T-helper 2 cell treated with Interferon-gamma antibody and Interleukin-4, amounts not matched to agents 5 μg/mL and 100 μg/mL, for 36 hours (primary cell): Measurements from ENCODE around the gene SMTNL2.
"Not testable (repeated sequence)": the region's sequence is repeated elsewhere in the genome, so short reads cannot be mapped to it uniquely, and the experiment has no call there.

Experiments
- DNase-seq: peaks from one replicate; pipeline ENCODE4 v3.0.0; 2021; ENCODE audit warnings: low spot score
- H3K27ac Mint-ChIP-seq: one replicate; pipeline ENCODE4 v1.8.0; 2021; ENCODE audit warnings: mild to moderate bottlenecking, mixed read lengths
- H3K27me3 Mint-ChIP-seq: one replicate; pipeline ENCODE4 v1.8.0; 2021; ENCODE audit warnings: low read depth, mixed read lengths
- H3K36me3 Mint-ChIP-seq: one replicate; pipeline ENCODE4 v1.8.0; 2021; ENCODE audit warnings: low read depth, mixed read lengths
- H3K4me1 Mint-ChIP-seq: one replicate; pipeline ENCODE4 v1.8.0; 2021; ENCODE audit warnings: low read depth, mixed read lengths
- H3K4me3 Mint-ChIP-seq: one replicate; pipeline ENCODE4 v1.8.0; 2022; ENCODE audit warnings: mild to moderate bottlenecking, moderate library complexity, mixed read lengths
- H3K9me3 Mint-ChIP-seq: one replicate; pipeline ENCODE4 v1.8.0; 2021; ENCODE audit warnings: mixed read lengths

Gene SMTNL2

DNA sequence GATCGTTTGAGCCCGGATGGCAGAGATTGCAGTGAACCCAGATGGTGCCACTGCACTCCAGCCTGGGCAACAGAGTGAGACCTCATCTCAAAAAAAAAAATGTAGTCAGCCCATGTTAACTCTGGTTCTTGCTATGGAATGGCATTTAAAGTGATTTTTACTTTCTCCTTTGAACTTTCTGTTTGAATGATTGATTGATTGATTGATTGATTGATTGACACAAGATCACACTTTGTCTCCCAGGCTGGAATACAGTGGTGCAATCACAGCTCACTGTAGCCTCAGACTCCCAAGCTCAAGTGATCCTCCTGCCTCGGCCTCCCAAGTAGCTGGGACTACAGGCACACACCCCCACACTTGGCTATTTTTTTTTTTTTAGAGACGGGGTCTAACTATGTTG, 17.0 kb downstream of the SMTNL2 start:
- no peak overlapping the region for H3K27ac Mint-ChIP-seq
- H3K36me3 Mint-ChIP-seq: no peaks in the 10 kb centered on the region
- H3K9me3 Mint-ChIP-seq: no peaks in the 10 kb centered on the region
- DNase-seq: no peak
- H3K4me1 Mint-ChIP-seq: no peaks in the 10 kb centered on the region
- no peaks in the 10 kb centered on the region for H3K27me3 Mint-ChIP-seq
- no peak overlapping the region for H3K4me3 Mint-ChIP-seq

DNA sequence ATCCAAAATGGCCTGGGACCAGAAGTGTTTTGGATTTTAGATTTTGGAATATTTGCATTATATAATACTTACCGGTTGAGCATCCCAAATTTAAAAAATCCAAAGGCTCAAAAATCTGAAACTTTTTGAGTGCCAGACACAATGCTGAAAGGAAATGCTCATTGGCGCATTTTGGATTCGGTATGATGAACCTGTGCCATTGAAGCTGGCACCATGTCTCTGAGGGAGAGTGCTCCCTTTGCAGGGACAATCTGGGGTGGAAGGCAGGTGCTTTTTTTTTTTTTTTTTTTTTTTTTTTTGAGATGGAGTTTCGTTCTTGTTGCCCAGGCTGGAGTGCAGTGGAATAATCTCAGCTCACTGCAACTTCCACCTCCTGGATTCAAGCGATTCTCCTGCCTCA, 17.7 kb downstream of the SMTNL2 start:
- Mint-ChIP-seq H3K27ac (no peak overlapping the region), H3K36me3 (no peaks in the 10 kb centered on the region), H3K27me3 (no peaks in the 10 kb centered on the region), H3K4me3 (no peak overlapping the region), H3K4me1 (no peaks in the 10 kb centered on the region), H3K9me3 (no peaks in the 10 kb centered on the region)
- DNase-seq: no peak

DNA sequence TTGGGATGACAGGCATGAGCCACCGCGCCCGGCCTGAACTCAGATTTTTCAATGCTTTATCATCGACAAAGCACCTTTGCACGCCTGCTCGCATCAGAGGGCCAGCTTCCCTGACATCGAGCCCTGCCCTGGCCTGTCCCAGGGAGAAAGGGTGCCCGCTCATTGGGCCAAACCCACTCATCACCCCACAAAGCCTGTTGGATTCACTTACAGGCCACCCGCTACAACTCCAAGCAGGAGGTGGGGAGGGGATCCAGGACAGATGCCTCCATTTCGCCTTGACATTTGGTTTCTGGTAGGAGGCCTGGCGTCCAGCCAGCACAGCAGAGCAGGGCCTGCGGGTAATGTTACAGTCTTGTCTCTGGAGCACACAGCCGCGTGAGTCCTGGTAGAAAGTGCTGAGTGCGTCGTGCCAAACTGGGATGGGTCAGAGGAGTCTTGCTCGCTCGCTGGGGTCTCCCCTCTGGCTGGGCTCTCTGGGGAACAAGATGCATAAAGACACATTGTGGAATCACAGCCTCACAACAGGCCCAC, 19.8 kb downstream of the SMTNL2 start:
- H3K4me3 Mint-ChIP-seq: no peak overlapping the region
- H3K4me1 Mint-ChIP-seq: no peaks in the 10 kb centered on the region
- peaks cover 15% of the 10 kb centered on the region for H3K27me3 Mint-ChIP-seq
- no peak overlapping the region for H3K27ac Mint-ChIP-seq
- no peaks in the 10 kb centered on the region for H3K36me3 Mint-ChIP-seq
- DNase-seq: no peak
- H3K9me3 Mint-ChIP-seq: no peaks in the 10 kb centered on the region

DNA sequence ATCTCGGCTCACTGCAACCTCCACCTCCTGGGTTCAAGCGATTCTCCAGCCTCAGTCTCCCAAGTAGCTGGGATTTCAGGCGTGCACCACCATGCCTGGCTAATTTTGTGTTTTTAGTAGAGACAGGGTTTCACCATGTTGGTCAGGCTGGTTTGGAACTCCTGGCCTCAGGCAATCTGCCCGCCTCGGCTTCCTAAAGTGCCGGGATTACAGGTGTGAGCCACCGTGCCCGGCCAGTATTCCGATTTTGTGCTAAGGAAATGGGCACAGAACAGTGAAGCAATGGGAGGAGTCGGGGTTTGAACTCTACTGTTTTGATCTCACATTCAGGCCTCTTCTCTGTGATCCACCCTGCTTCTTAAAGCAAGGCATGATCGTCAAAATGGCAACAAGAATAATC, 20.4 kb downstream of the SMTNL2 start:
- H3K27me3 Mint-ChIP-seq: peaks cover 20% of the 10 kb centered on the region
- H3K4me3 Mint-ChIP-seq, H3K36me3 Mint-ChIP-seq, DNase-seq, H3K27ac Mint-ChIP-seq, H3K4me1 Mint-ChIP-seq, H3K9me3 Mint-ChIP-seq: not testable (repeated sequence)

DNA sequence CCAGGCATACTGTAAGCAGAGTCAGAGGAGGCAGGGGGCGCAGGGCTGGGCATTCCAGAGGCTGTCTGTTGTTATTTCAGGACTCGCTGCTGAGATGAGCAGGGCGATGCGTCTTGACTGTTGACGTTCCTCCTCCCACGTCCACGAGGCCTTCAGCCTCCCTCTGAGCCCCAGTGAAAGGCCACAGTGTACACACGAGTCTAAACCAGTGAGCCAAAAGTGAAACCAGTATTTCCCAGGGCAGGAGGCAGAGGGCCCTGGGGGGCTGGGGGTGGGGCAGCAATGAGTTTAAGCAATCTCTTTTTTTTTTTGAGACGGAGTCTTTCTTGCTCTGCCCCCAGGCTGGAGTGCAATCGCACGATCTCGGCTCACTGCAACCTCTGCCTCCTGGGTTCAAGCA, 21.5 kb downstream of the SMTNL2 start:
- DNase-seq: no peak

DNA sequence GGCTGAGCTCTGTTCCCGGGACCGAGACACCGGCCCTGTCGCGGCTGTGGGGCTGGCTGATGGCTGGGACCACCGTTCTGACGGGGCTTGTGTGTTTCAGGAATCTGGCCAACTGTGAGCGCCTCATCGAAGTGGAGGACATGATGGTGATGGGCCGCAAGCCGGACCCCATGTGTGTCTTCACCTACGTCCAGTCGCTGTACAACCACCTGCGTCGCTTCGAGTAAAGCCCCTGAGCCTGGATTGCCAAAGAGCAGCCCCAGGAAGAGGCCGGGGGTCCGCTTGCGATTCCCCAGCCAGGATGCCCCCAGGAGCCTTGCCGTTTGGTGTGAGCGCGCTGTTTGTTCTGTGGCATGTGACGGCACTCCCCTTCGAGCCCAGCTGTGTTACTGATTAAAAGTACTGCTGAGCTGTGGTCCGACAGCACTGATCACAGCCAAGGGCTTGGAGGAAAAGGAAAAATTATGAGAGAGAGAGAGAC, 23.0 kb downstream of the SMTNL2 start:
- H3K4me3 Mint-ChIP-seq: no peak overlapping the region
- DNase-seq: no peak

More for the DNA sequence above, 21.5 kb downstream of the SMTNL2 start:
- no peaks in the 10 kb centered on the region for H3K36me3 Mint-ChIP-seq
- no peaks in the 10 kb centered on the region for H3K9me3 Mint-ChIP-seq
- no peak overlapping the region for H3K27ac Mint-ChIP-seq
- peaks cover 25% of the 10 kb centered on the region for H3K27me3 Mint-ChIP-seq
- H3K4me1 Mint-ChIP-seq: no peaks in the 10 kb centered on the region
- no peak overlapping the region for H3K4me3 Mint-ChIP-seq

GRCh38 chr17:4607773-4608187, 23.5 kb downstream of the SMTNL2 start:
- Mint-ChIP-seq H3K9me3 (no peaks in the 10 kb centered on the region), H3K4me1 (no peaks in the 10 kb centered on the region), H3K36me3 (no peaks in the 10 kb centered on the region), H3K27ac (no peak overlapping the region), H3K27me3 (peaks cover 25% of the 10 kb centered on the region), H3K4me3 (no peak overlapping the region)
- DNase-seq: no peak

More for the DNA sequence above, 23.0 kb downstream of the SMTNL2 start:
- no peaks in the 10 kb centered on the region for H3K9me3 Mint-ChIP-seq
- H3K27me3 Mint-ChIP-seq: peaks cover 25% of the 10 kb centered on the region
- no peaks in the 10 kb centered on the region for H3K36me3 Mint-ChIP-seq
- no peaks in the 10 kb centered on the region for H3K4me1 Mint-ChIP-seq
- H3K27ac Mint-ChIP-seq: no peak overlapping the region

GRCh38 chr17:4609761-4610160, 25.4 kb downstream of the SMTNL2 start:
- no peaks in the 10 kb centered on the region for H3K9me3 Mint-ChIP-seq
- DNase-seq: no peak
- H3K4me1 Mint-ChIP-seq: no peaks in the 10 kb centered on the region
- no peaks in the 10 kb centered on the region for H3K36me3 Mint-ChIP-seq
- H3K27ac Mint-ChIP-seq: no peak overlapping the region
- no peak overlapping the region for H3K4me3 Mint-ChIP-seq
- peaks cover 28% of the 10 kb centered on the region for H3K27me3 Mint-ChIP-seq

- no peaks in the 10 kb centered on the region for H3K36me3 Mint-ChIP-seq
- H3K4me3 Mint-ChIP-seq: no peak overlapping the region
- H3K4me1 Mint-ChIP-seq: no peaks in the 10 kb centered on the region
- H3K27me3 Mint-ChIP-seq: peaks cover 28% of the 10 kb centered on the region
- H3K27ac Mint-ChIP-seq: no peak overlapping the region
- H3K9me3 Mint-ChIP-seq: no peaks in the 10 kb centered on the region
- no peak for DNase-seq
These were observed 25.8 kb downstream of the SMTNL2 start for GRCh38 chr17:4610162-4610561.

- Mint-ChIP-seq H3K4me1 (no peaks in the 10 kb centered on the region), H3K36me3 (no peaks in the 10 kb centered on the region), H3K27me3 (peaks cover 28% of the 10 kb centered on the region), H3K9me3 (no peaks in the 10 kb centered on the region), H3K4me3 (no peak overlapping the region), H3K27ac (no peak overlapping the region)
- no peak for DNase-seq
These were observed 26.3 kb downstream of the SMTNL2 start for GRCh38 chr17:4610656-4611055.

GRCh38 chr17:4616476-4616875, 32.1 kb downstream of the SMTNL2 start:
- Mint-ChIP-seq H3K9me3 (no peaks in the 10 kb centered on the region), H3K4me3 (no peak overlapping the region), H3K27me3 (peaks cover 4% of the 10 kb centered on the region), H3K36me3 (no peaks in the 10 kb centered on the region), H3K4me1 (no peaks in the 10 kb centered on the region), H3K27ac (no peak overlapping the region)
- no peak for DNase-seq

GRCh38 chr17:4617090-4617489, 32.8 kb downstream of the SMTNL2 start:
- H3K36me3 Mint-ChIP-seq: no peaks in the 10 kb centered on the region
- H3K4me1 Mint-ChIP-seq: no peaks in the 10 kb centered on the region
- H3K27me3 Mint-ChIP-seq: peaks cover 4% of the 10 kb centered on the region
- H3K27ac Mint-ChIP-seq: no peak overlapping the region
- H3K9me3 Mint-ChIP-seq: no peaks in the 10 kb centered on the region
- no peak for DNase-seq
- H3K4me3 Mint-ChIP-seq: no peak overlapping the region

- no peak overlapping the region for H3K27ac Mint-ChIP-seq
- no peak for DNase-seq
- H3K4me1 Mint-ChIP-seq: no peaks in the 10 kb centered on the region
- no peaks in the 10 kb centered on the region for H3K36me3 Mint-ChIP-seq
- no peak overlapping the region for H3K4me3 Mint-ChIP-seq
- peaks cover 4% of the 10 kb centered on the region for H3K27me3 Mint-ChIP-seq
- no peaks in the 10 kb centered on the region for H3K9me3 Mint-ChIP-seq
These were observed 33.4 kb downstream of the SMTNL2 start for GRCh38 chr17:4617590-4618351.

DNA sequence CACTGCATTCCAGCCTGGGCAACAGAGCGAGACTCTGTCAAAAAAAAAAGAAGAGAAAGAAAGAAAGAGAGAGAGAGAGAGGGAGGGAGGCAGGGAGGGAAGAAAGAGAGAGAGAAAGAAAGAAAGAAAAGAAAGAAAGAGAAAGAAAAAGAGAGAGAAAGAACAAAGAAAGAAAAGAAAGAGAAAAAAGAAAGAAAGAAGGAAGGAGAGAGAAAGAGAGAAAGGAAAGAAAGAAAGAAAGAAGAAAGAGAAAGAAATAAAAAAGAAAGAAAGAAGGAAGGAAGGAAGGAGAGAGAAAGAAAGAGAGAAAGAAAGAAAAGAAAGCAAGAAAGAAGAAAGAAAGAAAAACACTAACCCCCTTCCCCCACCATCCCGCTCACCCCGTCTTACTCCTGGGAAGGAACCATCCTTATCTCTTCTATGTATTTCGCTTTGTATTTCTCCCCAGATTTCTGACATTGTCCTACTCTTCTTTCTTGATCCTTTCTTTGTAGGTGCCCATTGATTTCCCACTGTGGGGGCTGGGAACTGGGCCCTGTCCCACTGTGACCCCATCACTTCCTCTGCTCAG, 36.3 kb downstream of the SMTNL2 start:
- H3K9me3 Mint-ChIP-seq: no peaks in the 10 kb centered on the region
- no peaks in the 10 kb centered on the region for H3K4me1 Mint-ChIP-seq
- H3K27ac Mint-ChIP-seq: no peak overlapping the region
- no peak for DNase-seq
- no peaks in the 10 kb centered on the region for H3K36me3 Mint-ChIP-seq
- peaks cover 10% of the 10 kb centered on the region for H3K27me3 Mint-ChIP-seq
- H3K4me3 Mint-ChIP-seq: no peak overlapping the region
